H9 (cell line): ENCODE results near the gene LRRC7. TPM values are rescaled to one million over a fixed set of nuclear protein-coding genes. Genes with fewer than 3 reads are reported as not detected.

Source experiments
- DNase-seq: peaks from one replicate; pipeline ENCODE4 v3.0.0-alpha.2; 2017
- H2AFZ ChIP-seq: one replicate; pipeline ENCODE4 v1.6.1; 2013; ENCODE audit warnings: mild to moderate bottlenecking, low read length, control low read depth, moderate library complexity
- H2AK5ac ChIP-seq: 2 replicates; pipeline ENCODE4 v1.6.1; 2013; ENCODE audit warnings: low read length, control low read depth, mixed read lengths; ENCODE audit not compliant: insufficient read length
- H2BK120ac ChIP-seq: one replicate; pipeline ENCODE4 v1.6.1; 2013; ENCODE audit warnings: low read depth, mild to moderate bottlenecking, low read length, control low read depth, inconsistent platforms; ENCODE audit not compliant: poor library complexity, severe bottlenecking
- H2BK12ac ChIP-seq: 2 replicates; pipeline ENCODE4 v1.6.1; 2013; ENCODE audit warnings: low read length, control low read depth, mixed read lengths, low read depth; ENCODE audit not compliant: insufficient read length
- H2BK15ac ChIP-seq: 2 replicates; pipeline ENCODE4 v1.6.1; 2013; ENCODE audit warnings: low read depth, low read length, control low read depth
- H2BK20ac ChIP-seq: one replicate; pipeline ENCODE4 v1.6.1; 2013; ENCODE audit warnings: low read depth, mild to moderate bottlenecking, low read length, control low read depth, inconsistent platforms; ENCODE audit not compliant: poor library complexity, severe bottlenecking
- H2BK5ac ChIP-seq: 2 replicates; pipeline ENCODE4 v1.6.1; 2013; ENCODE audit warnings: low read length, control low read depth, mixed read lengths; ENCODE audit not compliant: insufficient read length
- H3K14ac ChIP-seq: 2 replicates; pipeline ENCODE4 v1.6.1; 2013; ENCODE audit warnings: low read length, control low read depth; ENCODE audit not compliant: insufficient read depth
- H3K18ac ChIP-seq: 2 replicates; pipeline ENCODE4 v1.6.1; 2013; ENCODE audit warnings: low read depth, mild to moderate bottlenecking, mixed read lengths, low read length, control low read depth; ENCODE audit not compliant: insufficient read length
- H3K23ac ChIP-seq: 2 replicates; pipeline ENCODE4 v1.6.1; 2013; ENCODE audit warnings: low read length, control low read depth, mixed read lengths, low read depth; ENCODE audit not compliant: insufficient read length
- H3K23me2 ChIP-seq: 2 replicates; pipeline ENCODE4 v1.6.1; 2013; ENCODE audit warnings: low read depth, mild to moderate bottlenecking, mixed read lengths, low read length, control low read depth; ENCODE audit not compliant: insufficient read length, poor library complexity, severe bottlenecking
- H3K27ac ChIP-seq: 2 replicates; pipeline ENCODE4 v1.5.1; 2013; ENCODE audit warnings: low read length, control low read depth, mixed read lengths, low read depth; ENCODE audit not compliant: insufficient read length
- H3K27me3 ChIP-seq: 2 replicates; pipeline ENCODE4 v1.6.1; 2013; ENCODE audit warnings: low read length, control low read depth, inconsistent platforms; ENCODE audit not compliant: insufficient read depth
- H3K4ac ChIP-seq: 2 replicates; pipeline ENCODE4 v1.6.1; 2013; ENCODE audit warnings: low read depth, mild to moderate bottlenecking, control low read depth, inconsistent platforms, low read length, moderate library complexity
- H3K4me1 ChIP-seq: 2 replicates; pipeline ENCODE4 v1.6.1; 2013; ENCODE audit warnings: low read length, control low read depth, inconsistent platforms; ENCODE audit not compliant: insufficient read depth
- H3K4me2 ChIP-seq: 2 replicates; pipeline ENCODE4 v1.6.1; 2013; ENCODE audit warnings: low read length, control low read depth, mixed read lengths; ENCODE audit not compliant: insufficient read length, insufficient read depth
- H3K56ac ChIP-seq: 2 replicates; pipeline ENCODE4 v1.6.1; 2013; ENCODE audit warnings: low read depth, mild to moderate bottlenecking, mixed read lengths, low read length, control low read depth; ENCODE audit not compliant: insufficient read length
- H3K79me1 ChIP-seq: 2 replicates; pipeline ENCODE4 v1.6.1; 2013; ENCODE audit warnings: low read depth, mild to moderate bottlenecking, moderate library complexity, low read length, control low read depth, inconsistent platforms; ENCODE audit not compliant: insufficient read depth, poor library complexity, severe bottlenecking
- H3K79me2 ChIP-seq: 2 replicates; pipeline ENCODE4 v1.6.1; 2013; ENCODE audit warnings: low read length, control low read depth, inconsistent platforms; ENCODE audit not compliant: insufficient read depth
- H3K9ac ChIP-seq: 2 replicates; pipeline ENCODE4 v1.6.1; 2013; ENCODE audit warnings: low read length, control low read depth, mixed read lengths; ENCODE audit not compliant: insufficient read length; ENCODE audit errors: extremely low read depth
- H3K9me3 ChIP-seq: one replicate; pipeline ENCODE4 v1.6.1; 2013; ENCODE audit warnings: low read depth, low read length, inconsistent platforms; ENCODE audit not compliant: control insufficient read depth
- H3T11ph ChIP-seq: one replicate; pipeline ENCODE4 v1.6.1; 2013; ENCODE audit warnings: mild to moderate bottlenecking, low read length, control low read depth, inconsistent platforms
- H4K20me1 ChIP-seq: one replicate; pipeline ENCODE4 v1.6.1; 2013; ENCODE audit not compliant: control insufficient read depth, insufficient read length, insufficient read depth
- H4K5ac ChIP-seq: 2 replicates; pipeline ENCODE4 v1.6.1; 2013; ENCODE audit warnings: low read depth, mild to moderate bottlenecking, mixed read lengths, low read length, control low read depth; ENCODE audit not compliant: insufficient read length
- H4K8ac ChIP-seq: replicated peaks from 2 replicates; pipeline ENCODE4 v1.6.1; 2013; ENCODE audit warnings: low read length, control low read depth, mixed read lengths, low read depth; ENCODE audit not compliant: insufficient read length
- H4K91ac ChIP-seq: 2 replicates; pipeline ENCODE4 v1.6.1; 2013; ENCODE audit warnings: low read depth, mild to moderate bottlenecking, moderate library complexity, mixed read lengths, low read length, control low read depth; ENCODE audit not compliant: insufficient read length
- H3K27ac Mint-ChIP-seq, 3 experiments: 2 replicates in 2 of 3; 3 replicates in 1 of 3; pipeline ENCODE4 v1.8.0; 2020 to 2021; ENCODE audit warnings: mixed read lengths in 3 of 3, mild to moderate bottlenecking in 1 of 3, moderate library complexity in 1 of 3
- H3K27me3 Mint-ChIP-seq: 2 replicates; pipeline ENCODE4 v1.8.0; 2021; ENCODE audit warnings: low read depth, mild to moderate bottlenecking, moderate library complexity, mixed read lengths
- H3K36me3 Mint-ChIP-seq, 3 experiments: 2 replicates in 2 of 3; 3 replicates in 1 of 3; pipeline ENCODE4 v1.8.0; 2020 to 2021; ENCODE audit warnings: low read depth in 3 of 3, mixed read lengths in 3 of 3; ENCODE audit not compliant: insufficient read depth in 1 of 3
- H3K4me1 Mint-ChIP-seq, 2 experiments: 2 replicates each; pipeline ENCODE4 v1.8.0; 2020; ENCODE audit warnings: mixed read lengths in 2 of 2
- H3K4me3 Mint-ChIP-seq, 2 experiments: 2 replicates in 1 of 2; 3 replicates in 1 of 2; pipeline ENCODE4 v1.8.0; 2020 to 2021; ENCODE audit warnings: mild to moderate bottlenecking in 2 of 2, mixed read lengths in 2 of 2, moderate library complexity in 1 of 2
- H3K9me3 Mint-ChIP-seq, 2 experiments: 2 replicates in 1 of 2; 3 replicates in 1 of 2; pipeline ENCODE4 v1.8.0; 2020; ENCODE audit warnings: mild to moderate bottlenecking in 2 of 2, mixed read lengths in 2 of 2, moderate library complexity in 1 of 2
- WGBS: extraction: QIAGEN DNeasy Blood & Tissue Kit; methylation state at CpG from one replicate; pipeline ENCODE4 v1.1.7; 2013; ENCODE audit warnings: missing lambda C conversion rate, low lambda C conversion rate, mixed read lengths; ENCODE audit not compliant: insufficient read length; ENCODE audit errors: extremely low coverage; 5-methylcytosine and 5-hydroxymethylcytosine counted together
- total RNA-seq: library from RNA; stranded (reverse); gene quantifications from 2 replicates; pipeline ENCODE4 v1.2.1, GENCODE V29; 2021
- TF ChIP-seq, protein P1 (sequence below): fragments of 200-600 bp; sonication (generic); conservative IDR thresholded peaks from 3 replicates; pipeline ENCODE4 v1.8.0; 2021; ENCODE audit warnings: antibody characterized with exemption, mild to moderate bottlenecking

Gene LRRC7
- total RNA-seq, 1 experiment from 2014 or later = not detected

- no peaks in the 10 kb centered on the region for H3K9me3 ChIP-seq
- H3K27me3 Mint-ChIP-seq = peaks cover 1% of the 10 kb centered on the region; the same call in 1 of the 2 replicates
- H3K27ac ChIP-seq = no peak overlapping the region
- no peak overlapping the region for H2AFZ ChIP-seq
- no peak overlapping the region for H2BK20ac ChIP-seq
- no peak overlapping the region for H2BK15ac ChIP-seq
- H3K27me3 ChIP-seq = no peaks in the 10 kb centered on the region
- H3K14ac ChIP-seq = no peak overlapping the region
- no peak overlapping the region for H2BK12ac ChIP-seq
- no peak overlapping the region for H3K23ac ChIP-seq
- no peak overlapping the region for H3T11ph ChIP-seq
- H3K36me3 Mint-ChIP-seq = no peaks in the 10 kb centered on the region
- no peak overlapping the region for H2AK5ac ChIP-seq
- no peaks in the 10 kb centered on the region for H3K4me1 ChIP-seq
- H3K4me2 ChIP-seq = no peak overlapping the region
- H4K5ac ChIP-seq = no peak overlapping the region
- H3K9ac ChIP-seq = no peak overlapping the region
- H3K9me3 Mint-ChIP-seq = no peaks in the 10 kb centered on the region
- H3K23me2 ChIP-seq = no peaks in the 10 kb centered on the region
- H4K8ac ChIP-seq = no peak overlapping the region
- H3K79me2 ChIP-seq = no peaks in the 10 kb centered on the region
- TF ChIP-seq, protein P1, sequence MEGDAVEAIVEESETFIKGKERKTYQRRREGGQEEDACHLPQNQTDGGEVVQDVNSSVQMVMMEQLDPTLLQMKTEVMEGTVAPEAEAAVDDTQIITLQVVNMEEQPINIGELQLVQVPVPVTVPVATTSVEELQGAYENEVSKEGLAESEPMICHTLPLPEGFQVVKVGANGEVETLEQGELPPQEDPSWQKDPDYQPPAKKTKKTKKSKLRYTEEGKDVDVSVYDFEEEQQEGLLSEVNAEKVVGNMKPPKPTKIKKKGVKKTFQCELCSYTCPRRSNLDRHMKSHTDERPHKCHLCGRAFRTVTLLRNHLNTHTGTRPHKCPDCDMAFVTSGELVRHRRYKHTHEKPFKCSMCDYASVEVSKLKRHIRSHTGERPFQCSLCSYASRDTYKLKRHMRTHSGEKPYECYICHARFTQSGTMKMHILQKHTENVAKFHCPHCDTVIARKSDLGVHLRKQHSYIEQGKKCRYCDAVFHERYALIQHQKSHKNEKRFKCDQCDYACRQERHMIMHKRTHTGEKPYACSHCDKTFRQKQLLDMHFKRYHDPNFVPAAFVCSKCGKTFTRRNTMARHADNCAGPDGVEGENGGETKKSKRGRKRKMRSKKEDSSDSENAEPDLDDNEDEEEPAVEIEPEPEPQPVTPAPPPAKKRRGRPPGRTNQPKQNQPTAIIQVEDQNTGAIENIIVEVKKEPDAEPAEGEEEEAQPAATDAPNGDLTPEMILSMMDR = no peak
- H3K4me3 Mint-ChIP-seq = no peak overlapping the region
- H2BK5ac ChIP-seq = no peak overlapping the region
- H2BK120ac ChIP-seq = no peak overlapping the region
- no peak overlapping the region for H3K4ac ChIP-seq
- no peak overlapping the region for H4K91ac ChIP-seq
- WGBS = no CpG with 5 or more reads among the region's 5 CpGs
- no peaks in the 10 kb centered on the region for H3K4me1 Mint-ChIP-seq
- DNase-seq = no peak
- no peak overlapping the region for H3K27ac Mint-ChIP-seq
- H3K79me1 ChIP-seq = no peaks in the 10 kb centered on the region
- no peaks in the 10 kb centered on the region for H4K20me1 ChIP-seq
- no peak overlapping the region for H3K56ac ChIP-seq
- no peak overlapping the region for H3K18ac ChIP-seq
Observed at GRCh38 chr1:69898403-69898947, 330.8 kb downstream of the LRRC7 start.
